ENCODE data around the gene OLFML1. TPM values are rescaled to one million over a fixed set of nuclear protein-coding genes. Genes with fewer than 3 reads are reported as not detected.

Gene OLFML1
- polyA plus RNA-seq, 1 donor from 2014 or later: not detected

- Histone ChIP-seq H3K9ac (ENCODE audit: low read length) (no peak overlapping the region), H4K20me1 (ENCODE audit: insufficient read depth) (no peaks in the 10 kb centered on the region), H2AFZ (ENCODE audit: low read depth, low read length) (no peak overlapping the region), H3K4me2 (ENCODE audit: low read length) (no peak overlapping the region), H3K9me2 (ENCODE audit: insufficient read depth, low read length) (no peaks in the 10 kb centered on the region), H3K79me2 (replicated peaks; ENCODE audit: insufficient read depth, low read length) (no peaks in the 10 kb centered on the region), H3K9me3 (ENCODE audit: low read length) (no peaks in the 10 kb centered on the region), H3K27ac (ENCODE audit: low read length) (no peak overlapping the region), H3K27me3 (ENCODE audit: insufficient read depth, low read depth, low read length) (no peaks in the 10 kb centered on the region), H3F3A (ENCODE audit: insufficient read depth, low read length, poor library complexity, severe bottlenecking) (no peaks in the 10 kb centered on the region), H3K36me3 (ENCODE audit: insufficient read depth, low read length) (no peaks in the 10 kb centered on the region), H3K4me3 (ENCODE audit: low read length) (no peak overlapping the region)
- no peak for TF ChIP-seq SMC3 (conservative IDR thresholded peaks at IDR 0.05; ENCODE audit: poor library complexity)
- no peak for TF ChIP-seq EP300 (conservative IDR thresholded peaks at IDR 0.05; ENCODE audit: poor library complexity, severe bottlenecking)
- no peak for TF ChIP-seq POLR2AphosphoS5 (IDR thresholded peaks at IDR 0.05)
- TF ChIP-seq CTCF (IDR thresholded peaks at IDR 0.05; ENCODE audit: poor library complexity, severe bottlenecking): no peak
- TF ChIP-seq MXI1 (conservative IDR thresholded peaks at IDR 0.05; ENCODE audit: poor library complexity, severe bottlenecking): no peak
- no peak for TF ChIP-seq TAF1 (IDR thresholded peaks at IDR 0.05; ENCODE audit: low read depth)
- TF ChIP-seq REST (IDR thresholded peaks at IDR 0.05; ENCODE audit: borderline replicate concordance): no peak
- no peak for TF ChIP-seq EZH2 (IDR thresholded peaks at IDR 0.05; ENCODE audit: borderline replicate concordance, insufficient read depth, low read length, poor library complexity, severe bottlenecking)
- no peak for TF ChIP-seq RAD21 (conservative IDR thresholded peaks at IDR 0.05)
Observed at GRCh38 chr11:7508087-7508486, 22.8 kb downstream of the OLFML1 start.

- H3K36me3 ChIP-seq (ENCODE audit: insufficient read depth, low read length): no peaks in the 10 kb centered on the region
- no peak overlapping the region for H2AFZ ChIP-seq (ENCODE audit: low read depth, low read length)
- H3K27me3 ChIP-seq (ENCODE audit: insufficient read depth, low read depth, low read length): peaks cover 12% of the 10 kb centered on the region
- H3F3A ChIP-seq (ENCODE audit: insufficient read depth, low read length, poor library complexity, severe bottlenecking): no peaks in the 10 kb centered on the region
- H3K4me3 ChIP-seq (ENCODE audit: low read length): no peak overlapping the region
- no peaks in the 10 kb centered on the region for H3K9me2 ChIP-seq (ENCODE audit: insufficient read depth, low read length)
- H3K27ac ChIP-seq (ENCODE audit: low read length): no peak overlapping the region
- no peaks in the 10 kb centered on the region for H3K9me3 ChIP-seq (ENCODE audit: low read length)
- no peak overlapping the region for H3K4me2 ChIP-seq (ENCODE audit: low read length)
- no peak overlapping the region for H3K9ac ChIP-seq (ENCODE audit: low read length)
- no peaks in the 10 kb centered on the region for H3K79me2 ChIP-seq (replicated peaks; ENCODE audit: insufficient read depth, low read length)
- no peaks in the 10 kb centered on the region for H4K20me1 ChIP-seq (ENCODE audit: insufficient read depth)
- no peak for TF ChIP-seq POLR2AphosphoS5 (IDR thresholded peaks at IDR 0.05)
- no peak for TF ChIP-seq TAF1 (IDR thresholded peaks at IDR 0.05; ENCODE audit: low read depth)
- TF ChIP-seq SMC3 (conservative IDR thresholded peaks at IDR 0.05; ENCODE audit: poor library complexity): no peak
- TF ChIP-seq CTCF (IDR thresholded peaks at IDR 0.05; ENCODE audit: poor library complexity, severe bottlenecking): no peak
- TF ChIP-seq EZH2 (IDR thresholded peaks at IDR 0.05; ENCODE audit: borderline replicate concordance, insufficient read depth, low read length, poor library complexity, severe bottlenecking): no peak
- TF ChIP-seq MXI1 (conservative IDR thresholded peaks at IDR 0.05; ENCODE audit: poor library complexity, severe bottlenecking): no peak
- TF ChIP-seq RAD21 (conservative IDR thresholded peaks at IDR 0.05): no peak
- TF ChIP-seq EP300 (conservative IDR thresholded peaks at IDR 0.05; ENCODE audit: poor library complexity, severe bottlenecking): no peak
- no peak for TF ChIP-seq REST (IDR thresholded peaks at IDR 0.05; ENCODE audit: borderline replicate concordance)
Observed at GRCh38 chr11:7509966-7510365, 24.7 kb downstream of the OLFML1 start.

All from neural cell (in vitro differentiated cells).